EL (cell line): Measurements from ENCODE around the gene HIC1.

Experiments
- DNase-seq: peaks from one replicate; pipeline ENCODE4 v3.0.0-alpha.2; 2016

HIC1 gene

GRCh38 chr17:2082003-2082781, 27.3 kb downstream of the HIC1 start:
- DNase-seq, result no peak

GRCh38 chr17:2083613-2084035, 28.7 kb downstream of the HIC1 start:
- no peak for DNase-seq

GRCh38 chr17:2084036-2084765, 29.3 kb downstream of the HIC1 start:
- DNase-seq, result peak; percentile 87

DNA sequence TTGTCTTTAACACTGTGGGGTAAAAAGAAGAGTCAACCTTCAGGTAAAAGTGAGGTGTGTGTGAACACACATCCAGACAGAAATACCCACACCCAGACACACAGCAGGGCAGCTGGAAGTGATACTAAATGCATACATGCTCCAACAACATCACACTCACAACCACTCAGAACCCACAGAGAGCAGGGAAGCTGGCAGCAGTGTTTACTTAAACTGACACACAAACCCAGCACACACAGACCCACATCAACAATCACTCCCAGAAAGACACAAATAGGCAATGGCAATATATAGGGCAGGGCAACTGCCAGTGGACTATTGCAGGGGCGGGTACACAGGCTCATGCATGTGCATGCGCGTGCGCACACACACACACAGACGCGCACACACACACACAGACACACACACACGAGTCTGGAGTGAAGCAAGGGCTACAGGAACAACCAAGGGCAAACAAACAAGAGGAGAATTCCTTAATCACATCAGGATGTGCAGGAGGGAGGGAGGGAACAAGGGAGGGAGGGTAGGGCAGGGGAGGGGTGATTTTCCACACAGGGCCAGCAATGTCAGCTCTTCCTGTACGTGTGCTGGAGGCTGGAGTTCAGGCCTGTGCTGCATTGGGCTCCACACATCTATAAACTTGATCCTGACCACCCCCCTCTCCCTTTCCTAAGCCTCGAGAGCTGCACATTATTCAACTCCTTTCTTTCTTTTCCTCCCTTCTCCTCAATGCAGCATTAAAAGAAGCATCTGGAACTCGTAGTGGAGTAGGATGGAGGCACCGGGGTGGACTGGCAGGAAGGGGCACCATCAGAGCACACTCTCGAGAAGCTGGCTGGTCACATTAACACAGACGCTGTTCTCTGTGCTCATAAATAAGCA, 30.1 kb downstream of the HIC1 start:
- DNase-seq, result peak; percentile 79

GRCh38 chr17:2085648-2085949, 30.7 kb downstream of the HIC1 start:
- DNase-seq, result peak; percentile 67

- no peak for DNase-seq
These were observed 31.4 kb downstream of the HIC1 start for GRCh38 chr17:2086306-2086705.

DNA sequence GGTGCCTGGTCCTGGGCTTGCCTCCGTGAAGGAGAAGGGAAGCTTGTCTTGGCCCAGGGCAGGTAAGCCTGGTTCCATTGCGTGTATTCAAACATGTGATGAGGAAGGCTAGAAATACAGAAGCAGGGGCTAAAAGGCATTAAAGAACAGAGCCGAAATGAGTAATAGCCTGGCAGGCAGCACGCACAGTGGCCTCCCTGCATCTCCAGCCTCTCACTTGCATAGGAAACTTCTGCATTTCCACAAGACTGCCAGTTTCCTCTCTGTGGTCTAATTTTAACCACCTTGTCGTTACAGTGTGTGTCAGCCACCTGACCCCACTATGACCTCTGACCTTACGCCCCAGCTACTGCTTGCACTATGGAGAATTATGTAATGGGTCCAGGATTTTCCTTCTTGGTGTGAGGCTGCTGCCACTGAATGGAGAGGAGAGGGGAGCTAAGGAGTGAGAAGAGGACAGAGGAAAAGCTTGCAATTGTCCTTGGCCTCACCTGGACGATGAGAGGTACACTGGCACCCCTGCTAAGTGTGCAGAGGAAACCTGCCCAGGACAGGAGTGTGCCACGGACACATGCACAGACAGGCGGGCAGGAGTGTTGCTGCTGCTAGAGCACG, 32.8 kb downstream of the HIC1 start:
- no peak for DNase-seq

GRCh38 chr17:2089021-2089422, 34.1 kb downstream of the HIC1 start:
- DNase-seq, result peak; percentile 64

DNA sequence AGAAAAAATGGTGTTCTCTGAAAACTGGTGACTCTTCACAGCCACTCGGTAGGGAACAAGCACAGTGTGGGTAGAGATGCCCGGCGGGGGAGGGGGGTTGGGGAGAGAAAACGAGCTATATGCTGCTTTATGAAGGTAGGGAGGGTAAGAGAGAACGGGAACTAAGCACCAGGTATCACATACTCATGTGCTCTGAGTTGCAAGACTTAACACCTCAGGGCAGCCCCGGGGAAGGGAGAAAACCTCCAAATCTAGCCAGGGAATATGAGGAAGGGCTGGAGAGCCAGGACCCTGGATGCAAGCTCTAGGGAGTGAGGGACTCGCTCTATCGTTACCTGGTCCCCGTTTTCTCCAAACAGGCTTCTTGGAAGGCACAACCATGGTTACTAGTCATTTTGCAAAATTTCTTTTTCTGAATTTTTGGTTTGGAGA, 35.3 kb downstream of the HIC1 start:
- no peak for DNase-seq

DNA sequence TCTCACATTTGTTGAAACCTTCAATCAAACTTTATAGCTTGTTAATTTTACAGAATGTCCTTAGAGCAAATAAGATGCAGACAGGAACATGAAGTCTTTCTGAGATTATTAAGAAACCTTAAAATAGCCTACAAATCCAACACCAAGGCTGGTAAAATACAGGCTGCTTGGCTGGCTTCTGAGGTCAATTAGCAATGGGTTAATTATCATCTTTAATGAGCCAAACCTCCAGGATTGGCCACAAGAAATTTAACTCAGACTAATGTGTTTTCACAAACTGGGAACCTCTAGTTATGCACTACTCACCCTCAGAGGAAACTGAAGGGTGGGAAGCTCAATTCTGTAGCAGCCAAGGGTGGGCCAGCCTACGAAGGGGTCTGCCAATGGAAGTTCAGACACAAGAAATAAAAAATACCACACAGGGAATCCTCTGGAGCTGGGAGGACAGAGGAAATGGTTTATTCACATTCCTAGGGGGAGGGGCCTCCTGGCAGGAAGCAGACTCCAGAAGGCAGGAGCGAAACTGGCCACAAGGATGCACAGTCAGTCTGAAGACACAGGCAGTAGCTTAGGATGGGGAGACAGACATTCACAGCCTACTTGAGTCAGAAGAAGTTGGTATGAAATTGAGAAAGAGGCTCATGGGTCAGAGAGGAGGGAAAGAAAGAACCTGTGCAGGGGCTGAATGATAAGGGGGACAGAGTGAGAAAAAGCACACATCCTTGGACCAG, 36.1 kb downstream of the HIC1 start:
- peak; percentile 96 for DNase-seq

DNA sequence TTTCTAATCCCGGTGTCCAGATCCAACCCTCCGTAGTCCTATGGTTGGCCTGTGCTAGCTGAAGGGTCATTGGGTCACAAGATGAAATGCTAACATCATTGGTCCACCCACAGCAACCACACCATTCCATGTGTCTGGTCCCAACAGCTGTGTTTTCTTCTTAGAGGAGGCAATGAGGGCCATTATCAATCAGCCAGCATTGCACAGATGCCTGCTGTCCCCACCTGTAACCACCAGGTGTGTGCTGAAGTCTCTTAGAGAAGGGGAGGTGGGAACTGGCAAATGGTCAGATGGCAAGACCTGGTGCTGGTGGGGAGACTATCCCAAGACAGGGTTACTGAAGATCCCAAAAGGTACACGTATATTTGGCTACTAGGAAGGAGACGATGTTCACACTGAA, 37.4 kb downstream of the HIC1 start:
- DNase-seq, result no peak

DNA sequence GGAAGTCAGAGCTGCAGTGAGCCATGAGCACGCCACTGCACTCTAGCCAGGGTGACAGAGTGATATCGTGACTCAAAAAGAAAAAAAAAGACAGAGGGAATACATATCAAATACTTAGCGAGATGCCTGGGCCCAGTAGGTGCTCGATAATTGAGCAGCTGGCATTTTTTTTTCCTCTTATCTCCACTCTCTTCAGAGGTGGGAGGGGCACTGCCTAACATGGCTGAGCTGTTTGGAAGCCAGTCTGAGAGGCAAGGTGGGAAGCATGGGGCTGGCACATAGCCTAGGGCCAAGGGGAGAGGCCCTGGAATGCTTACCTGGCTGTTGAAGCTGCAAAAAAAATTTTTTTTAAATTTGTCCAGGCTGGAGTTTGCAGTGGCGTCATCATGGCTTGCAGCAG, 38.4 kb downstream of the HIC1 start:
- DNase-seq, result no peak

DNA sequence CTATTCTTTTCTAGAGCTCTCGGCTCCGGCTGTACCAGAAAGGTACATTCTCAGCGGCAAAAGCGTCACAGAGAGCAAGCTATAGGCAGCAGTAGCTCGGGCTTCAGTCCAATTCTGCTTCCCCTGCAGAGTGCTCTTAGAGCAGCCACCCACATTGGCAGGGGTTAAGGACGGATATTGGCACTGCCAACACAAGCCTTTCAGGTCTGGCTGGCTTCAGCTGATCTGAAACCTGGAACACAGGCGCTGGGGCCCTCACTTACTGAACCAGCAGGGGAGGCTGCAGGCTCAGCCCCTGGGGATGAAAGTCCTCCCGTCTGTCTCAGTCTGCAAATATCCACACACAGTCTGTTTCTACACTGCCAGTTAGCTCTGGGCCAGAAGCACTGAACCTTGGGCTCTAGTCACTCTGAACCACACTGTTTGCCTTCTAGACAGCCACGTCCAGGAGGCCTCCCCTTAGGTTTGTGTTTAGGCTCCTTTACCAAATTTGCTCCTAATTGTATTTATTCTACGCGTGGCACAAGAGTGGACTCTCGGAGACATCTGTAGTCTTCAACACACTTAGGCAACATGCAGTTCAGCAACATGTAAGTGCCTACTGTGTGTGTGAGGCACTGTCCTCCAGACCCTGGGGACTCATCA, 40.1 kb downstream of the HIC1 start:
- no peak for DNase-seq

DNA sequence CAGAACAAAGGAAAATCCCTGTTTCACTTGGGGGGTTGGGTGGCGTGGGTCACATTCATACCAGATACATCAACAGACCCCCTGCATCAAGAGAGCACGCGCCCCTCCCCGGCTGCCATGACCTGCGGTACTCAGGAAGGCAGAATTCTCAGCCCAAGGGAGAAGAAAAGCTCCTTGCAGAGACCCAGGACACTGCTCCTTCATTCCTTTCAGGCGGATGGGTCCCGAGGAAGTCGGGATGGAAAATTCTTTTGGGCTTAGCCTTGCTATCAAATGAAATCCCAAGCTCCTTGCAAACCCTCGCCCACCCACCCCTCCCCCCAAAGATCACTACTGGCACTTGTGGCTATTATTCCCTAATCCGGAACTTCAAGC, 40.6 kb downstream of the HIC1 start:
- no peak for DNase-seq

DNA sequence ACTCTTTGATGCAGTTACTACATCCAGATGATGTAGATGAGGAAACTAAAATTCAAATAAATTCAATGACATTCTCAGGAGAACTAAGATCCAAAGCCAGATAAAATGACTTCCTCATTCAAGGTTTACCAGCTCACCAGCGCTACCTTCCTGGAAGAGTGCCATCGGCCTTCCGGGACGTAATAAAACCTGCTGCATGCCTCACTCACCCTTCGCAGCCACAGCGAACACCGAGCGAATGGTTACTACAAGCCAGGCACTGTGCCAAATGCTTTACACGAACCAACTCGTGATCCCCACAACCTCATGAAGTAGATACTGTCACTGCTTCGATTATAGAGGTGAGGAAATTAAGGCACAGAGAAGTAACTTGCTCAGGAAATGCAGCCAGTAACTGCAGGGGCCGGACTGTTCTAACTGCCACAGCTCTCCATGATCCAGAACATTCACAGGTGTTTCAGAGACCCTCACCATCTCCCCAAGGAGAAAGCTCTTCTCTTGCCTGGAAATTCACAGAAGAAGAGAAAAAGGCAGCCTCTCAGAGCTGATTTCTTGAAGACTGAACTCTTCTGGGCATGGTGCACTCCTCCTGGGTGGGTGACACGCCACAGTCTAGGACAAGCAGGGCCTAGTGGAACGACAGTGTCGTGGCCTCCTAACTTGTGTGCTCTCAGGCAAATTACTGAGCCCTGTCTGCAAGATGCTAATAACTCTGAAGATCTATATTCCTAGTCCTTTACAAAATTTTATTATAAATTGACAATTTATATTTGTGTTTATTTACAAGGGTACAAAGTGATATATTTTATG, 46.8 kb downstream of the HIC1 start:
- no peak for DNase-seq

DNA sequence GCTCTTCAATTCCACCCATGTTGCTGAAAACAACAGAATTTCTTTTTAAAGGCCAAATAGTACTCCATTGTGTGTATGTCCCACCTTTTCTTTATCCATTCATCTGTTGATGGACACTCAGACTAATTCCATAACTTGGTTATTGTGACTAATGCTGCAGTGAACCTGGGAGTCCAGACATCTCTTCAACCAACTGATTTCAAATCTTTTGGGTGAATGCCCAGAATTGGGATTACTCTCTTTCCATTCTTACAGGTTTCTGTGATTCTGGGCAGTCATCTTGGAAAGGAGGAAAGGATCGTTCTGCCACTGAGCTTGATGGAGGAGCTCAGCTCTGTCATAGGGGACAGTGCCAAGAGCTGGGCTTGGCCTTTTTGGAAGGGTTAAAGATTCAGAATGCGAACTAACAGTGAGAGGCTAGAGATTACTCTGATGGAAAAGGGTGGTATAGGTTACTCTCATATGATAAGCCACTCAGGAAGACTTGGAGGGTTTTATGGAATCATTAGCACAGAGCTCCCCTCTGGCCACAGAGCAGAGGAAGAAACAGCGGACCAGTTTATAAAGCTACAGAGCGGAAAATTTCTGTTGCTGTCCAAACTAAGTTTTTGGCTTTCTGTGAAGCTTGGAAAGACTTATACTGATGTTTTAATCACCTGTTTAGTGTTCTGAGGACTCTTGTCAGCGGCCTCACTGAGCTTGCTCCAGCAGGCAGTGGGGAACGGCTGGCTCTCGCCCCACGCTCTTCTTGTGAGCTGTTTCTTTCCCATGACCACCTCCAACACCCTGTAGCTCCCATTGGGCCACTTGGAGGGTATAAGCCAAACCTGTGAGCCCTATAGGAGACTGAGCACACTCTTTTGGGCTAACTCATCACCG, 48.3 kb downstream of the HIC1 start:
- DNase-seq, result peak; percentile 76

DNA sequence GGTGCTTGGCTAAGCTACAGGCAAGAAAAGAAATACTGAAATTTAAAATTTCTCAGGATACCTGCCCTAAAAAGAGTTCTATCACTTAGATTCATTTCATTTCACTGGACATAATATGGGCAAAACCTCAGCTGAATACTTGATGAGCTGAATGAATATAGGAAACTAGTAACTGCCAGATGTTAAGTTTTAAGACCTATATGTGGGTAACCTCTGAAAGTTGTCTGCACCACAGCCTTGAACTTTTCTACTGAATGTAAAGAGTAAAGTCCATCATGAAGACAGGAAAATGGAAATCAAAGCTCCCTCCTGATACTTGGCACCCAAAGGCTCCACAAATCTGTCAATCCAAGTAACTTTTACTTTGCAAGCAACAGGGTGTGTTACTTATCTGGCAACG, 50.8 kb downstream of the HIC1 start:
- DNase-seq, result no peak

DNA sequence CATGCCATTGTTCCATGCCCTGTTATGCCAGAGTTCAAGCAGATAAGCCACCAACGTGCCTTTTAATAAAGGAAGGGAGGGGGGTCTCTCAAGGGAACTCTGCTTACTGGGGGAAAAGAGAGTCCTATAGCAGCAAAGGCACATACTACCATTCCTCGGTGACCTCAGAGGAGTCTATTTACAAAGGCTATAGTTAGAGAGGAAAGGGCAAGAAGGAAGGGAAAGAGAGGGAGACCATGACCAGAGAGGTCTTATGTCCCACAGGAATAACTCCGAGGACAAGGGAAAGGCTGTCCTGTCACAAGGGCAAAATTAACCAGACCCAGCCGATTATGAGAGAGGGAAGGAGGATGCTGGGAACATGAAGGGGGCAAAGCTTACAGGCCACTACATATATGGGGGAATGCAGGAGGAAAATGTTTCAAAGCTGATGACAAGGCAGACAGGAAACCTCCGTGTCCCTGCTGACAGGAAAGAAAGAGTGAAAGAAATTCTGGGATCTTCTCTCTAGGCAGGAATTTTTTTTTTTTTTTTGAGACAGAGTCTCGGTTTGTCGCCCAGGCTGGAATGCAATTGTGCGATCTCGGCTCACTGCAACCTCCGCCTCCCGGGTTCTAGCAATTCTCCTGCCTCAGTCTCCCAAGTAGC, 51.5 kb downstream of the HIC1 start:
- no peak for DNase-seq

DNA sequence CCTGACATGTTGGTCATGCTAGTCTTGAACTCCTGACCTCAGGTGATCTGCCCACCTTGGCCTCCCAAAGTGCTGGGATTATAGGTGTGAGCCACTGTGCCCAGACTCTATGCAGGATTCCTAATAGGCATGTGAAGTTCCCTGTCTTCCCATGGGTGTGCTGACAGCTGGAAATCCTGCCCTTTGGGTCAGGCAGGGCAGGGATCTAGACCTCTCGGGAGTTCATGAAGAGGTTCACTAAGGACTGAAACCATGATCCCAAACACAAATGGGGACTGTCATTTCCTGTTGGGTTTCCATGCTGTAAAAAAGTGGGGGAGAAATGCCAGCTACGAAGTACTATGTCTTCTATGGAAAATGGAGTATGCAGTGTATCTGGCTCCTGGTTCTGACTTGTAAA, 52.1 kb downstream of the HIC1 start:
- DNase-seq, result no peak

DNA sequence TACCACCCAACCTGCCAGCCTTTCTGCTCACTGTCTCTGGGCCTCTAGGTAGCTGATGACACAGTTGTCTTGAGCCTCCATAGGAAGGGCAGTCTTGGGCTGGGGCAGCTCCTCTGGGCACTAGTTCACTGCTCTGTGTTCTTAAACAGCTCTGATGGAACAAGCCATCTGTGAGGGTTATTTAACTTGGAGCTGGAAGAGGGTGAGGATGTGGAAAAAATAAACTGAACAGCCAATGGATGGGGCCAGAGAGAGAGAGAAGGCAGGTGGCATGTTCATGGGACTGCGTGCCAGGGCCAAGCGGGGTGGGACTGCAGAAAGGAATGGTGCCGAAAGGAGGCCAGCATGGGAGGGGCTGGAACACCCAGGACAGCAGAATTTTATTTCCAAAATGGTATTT, 52.6 kb downstream of the HIC1 start:
- DNase-seq, result no peak
